NCI-H526 (cell line): ENCODE measurements around the gene ZNF629.

ENCODE experiments used
- DNase-seq, 2 experiments: peaks; one replicate each; lab custom pipeline; 2025; lab: John Stamatoyannopoulos, UW

Gene ZNF629

DNA sequence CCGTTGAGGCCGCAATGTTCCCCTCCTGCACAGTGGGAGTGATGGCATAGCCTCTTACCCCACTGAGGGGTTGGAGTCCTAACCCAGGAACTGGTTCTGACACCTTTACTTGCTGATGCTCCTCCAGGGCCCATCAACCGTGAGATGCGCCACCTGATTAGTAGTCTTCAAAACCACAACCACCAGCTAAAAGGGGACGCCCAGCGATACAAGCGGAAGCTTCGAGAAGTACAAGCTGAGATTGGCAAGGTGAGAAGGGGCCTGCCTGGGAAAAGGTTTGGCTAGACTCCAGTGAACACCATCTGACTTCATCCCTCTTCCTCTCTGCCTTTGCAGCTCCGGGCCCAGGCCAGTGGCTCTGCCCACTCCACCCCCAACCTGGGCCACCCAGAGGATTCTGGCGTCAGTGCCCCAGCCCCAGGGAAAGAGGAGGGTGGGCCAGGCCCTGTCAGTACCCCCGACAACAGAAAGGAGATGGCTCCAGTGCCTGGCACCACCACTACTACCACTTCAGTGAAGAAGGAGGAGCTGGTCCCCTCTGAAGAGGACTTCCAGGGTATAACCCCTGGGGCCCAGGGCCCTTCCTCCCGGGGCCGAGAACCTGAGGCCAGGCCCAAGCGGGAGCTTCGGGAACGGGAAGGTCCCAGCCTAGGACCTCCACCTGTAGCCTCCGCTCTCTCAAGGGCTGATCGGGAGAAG lies 19.1 kb downstream of the ZNF629 start:
- DNase-seq: no peak

DNA sequence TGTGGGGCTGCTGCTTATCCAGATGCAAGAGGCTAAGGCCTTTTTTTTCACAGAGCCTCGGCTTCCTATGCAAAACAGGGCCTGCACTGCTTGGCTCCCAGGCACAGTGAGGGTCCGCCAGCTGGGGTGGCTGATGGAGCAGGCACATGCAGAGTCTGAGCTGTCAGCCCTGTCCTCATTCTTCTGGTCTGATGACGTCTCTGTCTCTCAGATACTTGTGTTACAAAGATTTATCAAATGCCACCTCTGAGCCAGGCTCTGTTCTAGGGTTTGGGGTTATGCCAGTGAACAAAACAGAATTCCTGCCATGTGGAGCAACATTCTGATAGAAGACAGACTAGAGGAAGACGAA lies 20.1 kb downstream of the ZNF629 start:
- DNase-seq: no peak

DNA sequence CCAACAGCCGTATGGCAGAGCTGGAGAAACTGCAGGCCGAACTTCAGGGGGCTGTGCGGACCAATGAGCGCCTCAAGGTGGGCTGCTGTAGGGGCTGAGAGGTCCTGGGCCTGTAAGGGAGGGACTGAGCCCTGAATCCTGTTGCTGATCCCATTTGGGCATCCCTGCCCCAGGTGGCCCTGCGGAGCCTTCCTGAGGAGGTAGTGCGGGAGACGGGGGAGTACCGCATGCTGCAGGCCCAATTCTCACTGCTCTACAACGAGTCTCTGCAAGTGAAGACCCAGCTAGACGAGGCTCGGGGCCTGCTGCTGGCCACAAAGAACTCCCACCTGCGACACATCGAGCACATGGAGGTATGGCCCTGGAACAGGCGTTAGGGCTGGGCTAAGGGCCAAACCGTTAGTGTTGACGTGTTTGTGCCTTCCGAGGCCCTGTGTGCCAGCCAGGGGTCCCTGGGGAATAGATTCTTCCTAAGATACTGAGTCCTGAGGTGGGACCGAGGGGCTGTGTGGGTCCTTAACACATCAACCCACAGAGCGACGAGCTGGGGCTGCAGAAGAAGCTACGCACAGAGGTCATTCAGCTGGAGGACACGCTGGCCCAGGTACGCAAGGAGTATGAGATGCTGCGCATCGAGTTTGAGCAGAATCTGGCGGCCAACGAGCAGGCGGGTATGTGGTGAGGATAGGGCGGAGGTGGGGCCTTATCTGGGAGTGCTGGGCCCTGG lies 20.6 kb downstream of the ZNF629 start:
- DNase-seq: no peak

DNA sequence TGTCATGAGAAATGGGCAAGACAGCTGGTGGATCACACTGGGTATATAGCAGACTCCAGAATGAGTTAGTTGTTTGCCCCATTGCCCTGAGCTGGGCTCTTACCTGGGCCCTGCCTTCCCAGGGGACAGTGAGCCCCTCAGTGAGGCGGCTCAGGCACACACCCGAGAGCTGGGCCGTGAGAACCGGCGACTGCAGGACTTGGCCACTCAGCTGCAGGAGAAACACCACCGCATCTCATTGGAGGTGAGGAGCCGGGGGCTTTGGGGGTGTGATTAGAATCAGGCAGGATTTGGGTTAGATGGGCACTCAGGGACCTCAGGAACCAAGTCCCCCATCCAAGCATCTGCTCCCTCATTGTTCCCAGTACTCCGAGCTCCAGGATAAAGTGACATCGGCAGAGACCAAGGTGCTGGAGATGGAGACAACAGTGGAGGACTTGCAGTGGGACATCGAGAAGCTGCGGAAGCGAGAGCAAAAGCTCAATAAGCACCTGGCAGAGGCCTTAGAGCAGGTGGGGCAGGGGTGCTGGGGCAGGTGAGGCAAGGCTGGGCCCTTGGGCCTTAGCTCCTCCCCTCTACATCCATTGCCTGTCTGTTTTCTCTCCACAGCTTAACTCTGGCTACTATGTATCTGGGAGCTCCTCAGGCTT lies 22.1 kb downstream of the ZNF629 start:
- DNase-seq: no peak

GRCh38 chr16:30764086-30764485 lies 22.9 kb downstream of the ZNF629 start:
- DNase-seq: no peak

DNA sequence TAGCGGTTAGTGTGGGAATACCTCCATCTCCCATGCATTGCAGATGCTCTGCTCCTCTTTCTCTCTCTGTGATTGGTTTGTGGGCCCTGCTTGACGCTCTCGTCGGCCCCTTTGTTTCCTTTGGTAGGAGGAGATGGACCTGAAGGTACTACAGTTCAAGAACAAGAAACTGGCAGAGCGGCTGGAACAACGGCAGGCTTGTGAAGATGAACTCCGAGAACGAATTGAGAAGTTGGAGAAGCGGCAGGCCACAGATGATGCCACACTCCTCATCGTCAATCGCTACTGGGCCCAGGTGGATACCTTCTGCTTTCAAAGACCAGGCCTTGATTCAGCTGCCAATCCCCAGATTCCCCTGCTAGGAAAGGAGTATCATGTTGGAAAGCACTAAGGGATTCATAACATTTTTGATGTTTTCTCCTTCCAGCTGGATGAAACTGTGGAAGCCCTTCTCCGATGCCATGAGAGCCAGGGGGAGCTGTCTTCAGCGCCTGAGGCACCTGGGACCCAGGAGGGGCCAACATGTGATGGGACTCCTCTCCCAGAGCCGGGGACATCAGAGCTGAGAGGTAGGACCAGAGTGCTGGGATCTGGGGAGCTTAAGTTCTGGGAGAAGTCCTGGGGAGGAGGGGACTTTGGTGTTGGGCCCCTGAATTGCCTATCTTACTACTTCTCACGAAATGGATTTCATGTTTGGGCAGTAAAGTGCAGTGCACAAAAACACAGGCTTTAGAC lies 23.8 kb downstream of the ZNF629 start:
- no peak for DNase-seq

GRCh38 chr16:30761928-30762902 lies 24.8 kb downstream of the ZNF629 start, which contains the start of the genes CFAP119 and RNF40:
Gene CFAP119, minus strand, starts transcription at chr16:30762062. Its CDS starts 314 bp downstream, at chr16:30761748.
Gene RNF40, plus strand, starts transcription at chr16:30762322. Its CDS starts 224 bp downstream, at chr16:30762546.
- DNase-seq: peak; percentile 97

DNA sequence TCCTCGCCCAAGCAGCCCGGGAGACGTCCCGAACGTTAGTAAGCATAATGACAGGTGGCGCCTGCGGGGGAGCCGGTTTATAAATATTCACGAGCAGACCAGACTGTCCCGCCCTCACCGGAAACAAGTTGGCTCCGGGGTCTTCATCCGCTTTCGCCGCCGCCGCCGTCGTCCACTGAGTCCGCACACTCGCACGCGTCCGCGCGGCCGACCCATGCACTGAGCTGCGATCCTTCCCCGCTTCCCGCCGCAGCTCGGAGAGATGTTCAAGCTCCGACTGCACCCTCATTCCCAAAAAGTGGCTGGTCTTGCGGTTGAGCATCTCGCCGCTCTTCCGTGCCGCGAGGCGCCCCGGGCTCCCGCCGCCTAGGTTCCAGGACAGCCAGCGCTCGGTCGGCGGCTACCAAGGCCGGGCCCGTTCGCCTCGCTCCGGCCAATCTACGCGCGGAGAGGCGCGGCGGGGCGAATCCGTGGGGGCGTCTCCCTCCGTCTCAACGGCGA lies 25.5 kb downstream of the ZNF629 start:
- peak; percentile 18 to 67 for DNase-seq

DNA sequence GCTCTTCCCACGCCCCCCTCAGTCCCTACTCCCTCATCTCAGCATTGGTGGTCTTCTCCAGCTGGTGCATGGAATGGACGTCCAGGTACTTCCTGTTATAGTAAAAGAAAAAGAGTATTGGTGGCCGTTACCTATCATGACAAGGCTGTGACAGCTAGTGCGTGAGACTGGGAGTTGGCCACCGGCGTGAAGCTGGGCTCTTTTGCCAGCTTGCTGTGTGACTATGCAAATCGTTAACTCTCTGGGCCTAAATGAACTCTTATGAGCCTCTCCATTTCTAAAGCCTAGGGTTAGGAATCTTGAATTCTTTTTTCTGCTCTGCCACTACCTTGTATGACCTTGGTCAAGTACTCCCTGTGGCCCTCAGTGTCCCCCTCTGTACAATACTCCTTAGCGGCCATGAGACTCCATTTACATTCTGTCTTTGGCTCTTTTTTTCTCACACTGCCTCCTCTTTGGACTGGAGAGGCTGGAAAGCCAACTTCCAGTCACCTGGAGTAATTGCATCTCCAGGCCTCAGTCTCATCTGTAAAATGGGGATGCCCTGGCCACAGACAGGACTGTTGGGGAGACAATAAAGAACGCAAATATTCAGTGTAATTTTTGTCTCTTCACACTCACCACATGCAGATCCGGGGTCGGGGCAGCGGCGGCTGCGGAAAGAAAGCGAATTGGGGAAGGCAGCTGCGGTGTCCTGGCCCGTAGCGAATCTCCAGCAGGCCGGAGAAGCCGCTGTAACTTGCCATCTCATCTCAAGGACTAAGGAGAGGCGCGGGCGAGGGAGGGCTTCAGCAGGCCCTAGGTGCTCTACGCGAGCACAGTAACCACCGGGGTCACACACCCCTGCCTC lies 26.2 kb downstream of the ZNF629 start:
- peak in 1 of 2 experiments; percentile 53 for DNase-seq

DNA sequence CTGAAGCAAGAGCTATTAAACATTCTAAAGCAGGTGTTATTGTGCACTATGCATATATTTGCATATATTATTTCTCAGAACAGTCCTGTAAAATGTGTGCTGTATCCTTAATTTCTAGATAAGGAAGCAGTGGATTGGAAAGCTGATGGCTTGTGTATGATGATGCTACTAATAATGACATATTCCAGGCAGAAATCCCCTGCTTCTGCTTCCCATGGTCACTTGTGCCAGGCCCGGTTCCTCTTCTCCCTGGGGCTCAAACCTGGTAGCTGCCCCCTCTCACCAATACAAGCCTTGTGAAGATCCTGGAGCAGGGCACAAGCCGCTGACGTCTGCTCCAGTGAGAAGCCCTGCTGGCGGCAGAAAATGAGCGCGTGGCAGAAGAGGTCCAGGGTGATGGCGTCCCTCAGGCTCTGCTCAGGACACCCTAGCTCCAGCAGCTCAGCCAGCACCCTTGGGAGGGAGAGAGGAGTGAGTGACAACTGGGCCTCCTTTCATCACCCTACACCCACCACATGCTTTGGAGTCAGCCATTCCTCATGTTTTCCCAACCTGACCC lies 26.9 kb downstream of the ZNF629 start:
- no peak for DNase-seq

GRCh38 chr16:30758988-30759491 lies 28.0 kb downstream of the ZNF629 start:
- DNase-seq: no peak

GRCh38 chr16:30757316-30757715 lies 29.7 kb downstream of the ZNF629 start:
- no peak for DNase-seq

DNA sequence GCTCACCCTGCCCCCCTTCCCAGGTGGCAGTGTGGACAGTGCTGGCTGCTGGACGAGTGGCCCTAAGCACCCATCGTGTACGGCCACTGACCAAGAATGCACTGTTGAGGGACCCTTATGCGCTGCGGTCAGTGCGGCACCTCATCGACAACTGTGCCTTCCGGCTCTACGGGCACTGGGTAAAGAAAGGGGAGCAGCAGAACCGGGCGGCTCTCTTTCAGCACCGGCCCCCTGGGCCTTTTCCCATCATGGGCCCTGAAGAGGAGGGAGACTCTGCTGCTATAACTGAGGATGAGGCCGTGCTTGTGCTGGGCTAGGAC lies 30.3 kb downstream of the ZNF629 start:
- no peak for DNase-seq

GRCh38 chr16:30755955-30756780 lies 30.8 kb downstream of the ZNF629 start:
- DNase-seq: no peak

DNA sequence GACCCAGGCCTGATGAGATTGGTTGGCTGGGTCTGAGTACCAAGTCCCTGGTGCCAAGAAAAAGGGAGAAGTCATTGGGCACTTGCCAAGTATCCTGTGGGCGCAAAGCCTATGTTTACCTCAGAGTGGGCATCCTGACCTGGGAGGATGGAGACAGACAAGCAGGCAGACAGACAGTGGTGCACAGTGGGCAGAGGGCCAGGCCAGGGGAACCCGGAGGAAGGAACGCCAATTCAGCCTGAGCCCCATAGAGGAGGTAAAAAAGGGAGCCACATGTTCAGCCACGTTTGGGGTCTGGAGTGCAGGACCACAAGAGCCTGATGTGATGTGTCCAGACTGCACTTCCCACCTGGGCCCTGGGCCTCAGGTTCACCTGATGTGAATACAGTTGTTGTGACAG lies 33.4 kb downstream of the ZNF629 start:
- DNase-seq: no peak

DNA sequence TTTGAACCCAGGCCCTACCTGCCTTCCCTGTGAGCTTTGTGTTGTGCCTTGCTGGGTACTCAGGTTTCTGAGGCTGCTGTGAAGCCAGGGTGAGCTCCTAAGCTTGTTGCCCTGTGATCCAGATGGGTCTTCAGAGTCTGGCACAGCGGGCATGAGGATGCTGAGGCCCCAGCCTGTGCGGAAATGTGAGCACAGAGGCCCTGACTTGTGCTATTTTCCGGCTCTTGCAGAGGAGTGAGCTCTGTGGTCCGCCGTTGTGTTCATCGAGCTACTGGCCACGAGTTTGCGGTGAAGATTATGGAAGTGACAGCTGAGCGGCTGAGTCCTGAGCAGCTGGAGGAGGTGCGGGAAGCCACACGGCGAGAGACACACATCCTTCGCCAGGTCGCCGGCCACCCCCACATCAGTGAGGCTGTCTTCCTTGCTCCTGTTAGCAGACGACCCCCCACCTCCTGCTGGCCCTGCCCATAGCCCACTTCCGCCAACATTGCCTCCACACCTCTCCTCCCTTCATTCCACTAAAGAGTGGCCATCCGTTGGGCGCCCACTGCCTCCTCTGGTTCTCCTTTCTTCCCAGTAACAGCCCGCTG lies 36.0 kb downstream of the ZNF629 start:
- DNase-seq: no peak

DNA sequence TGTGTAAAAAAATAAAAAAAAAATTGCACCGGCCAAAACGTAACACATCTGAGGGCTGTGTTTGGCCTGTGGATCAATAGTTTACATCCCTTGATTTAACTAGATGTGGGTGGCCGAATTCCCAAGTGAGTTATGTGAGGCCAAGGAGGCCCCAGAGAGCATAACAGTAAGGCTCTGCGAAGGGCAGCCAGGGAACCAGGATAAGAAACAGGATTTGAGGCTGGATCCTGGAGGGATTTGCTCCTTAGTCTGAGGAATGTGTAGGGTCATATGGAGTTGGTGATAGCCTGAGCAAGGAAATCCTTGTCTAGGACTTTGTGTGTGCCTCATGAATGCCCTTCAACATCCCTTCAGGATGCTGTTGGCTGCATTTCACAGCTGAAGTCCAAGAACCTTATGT lies 36.8 kb downstream of the ZNF629 start:
- DNase-seq: no peak
